ENCODE results near the gene MRGPRE. TPM values are rescaled to one million over a fixed set of nuclear protein-coding genes. Genes with fewer than 3 reads are reported as not detected.

Gene MRGPRE
- total and polyA plus RNA-seq, 8 donors: 0.16 to 0.58 (median 0.23) TPM; not detected in 1

- FAIRE-seq: no peak
- ATAC-seq: no peak
- 56 to 58% methylated on average over 15 of the region's 15 CpGs for WGBS, 2 donors
- Histone ChIP-seq H3K9me3 (no peaks in the 10 kb centered on the region), H3K4me3 (no peak overlapping the region), H3K27me3 (no peaks in the 10 kb centered on the region), H3K27ac (no peak overlapping the region), H3K36me3 (no peaks in the 10 kb centered on the region), H3K4me1 (no peaks in the 10 kb centered on the region)
- DNase-seq: peak in 1 of 6 donors; percentile 7
- intact Hi-C loops (cut with DNase I): no loop called here
- TF ChIP-seq, protein P1, sequence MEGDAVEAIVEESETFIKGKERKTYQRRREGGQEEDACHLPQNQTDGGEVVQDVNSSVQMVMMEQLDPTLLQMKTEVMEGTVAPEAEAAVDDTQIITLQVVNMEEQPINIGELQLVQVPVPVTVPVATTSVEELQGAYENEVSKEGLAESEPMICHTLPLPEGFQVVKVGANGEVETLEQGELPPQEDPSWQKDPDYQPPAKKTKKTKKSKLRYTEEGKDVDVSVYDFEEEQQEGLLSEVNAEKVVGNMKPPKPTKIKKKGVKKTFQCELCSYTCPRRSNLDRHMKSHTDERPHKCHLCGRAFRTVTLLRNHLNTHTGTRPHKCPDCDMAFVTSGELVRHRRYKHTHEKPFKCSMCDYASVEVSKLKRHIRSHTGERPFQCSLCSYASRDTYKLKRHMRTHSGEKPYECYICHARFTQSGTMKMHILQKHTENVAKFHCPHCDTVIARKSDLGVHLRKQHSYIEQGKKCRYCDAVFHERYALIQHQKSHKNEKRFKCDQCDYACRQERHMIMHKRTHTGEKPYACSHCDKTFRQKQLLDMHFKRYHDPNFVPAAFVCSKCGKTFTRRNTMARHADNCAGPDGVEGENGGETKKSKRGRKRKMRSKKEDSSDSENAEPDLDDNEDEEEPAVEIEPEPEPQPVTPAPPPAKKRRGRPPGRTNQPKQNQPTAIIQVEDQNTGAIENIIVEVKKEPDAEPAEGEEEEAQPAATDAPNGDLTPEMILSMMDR (IDR thresholded peaks at IDR 0.05): no peak
These were observed 42.9 kb downstream of the MRGPRE start for GRCh38 chr11:3189196-3189843.

- Histone ChIP-seq H3K4me1 (no peaks in the 10 kb centered on the region), H3K4me3 (no peak overlapping the region), H3K27ac (no peak overlapping the region), H3K36me3 (no peaks in the 10 kb centered on the region), H3K9me3 (no peaks in the 10 kb centered on the region), H3K27me3 (no peaks in the 10 kb centered on the region)
- no peak for FAIRE-seq
- 79 to 86% methylated on average over 17 of the region's 17 CpGs for WGBS, 2 donors
- no peak for ATAC-seq
- TF ChIP-seq, protein P1 (IDR thresholded peaks at IDR 0.05): no peak
- intact Hi-C loops (cut with DNase I): no loop called here
- no peak for DNase-seq
These were observed 43.6 kb downstream of the MRGPRE start for GRCh38 chr11:3188496-3189195.

DNA sequence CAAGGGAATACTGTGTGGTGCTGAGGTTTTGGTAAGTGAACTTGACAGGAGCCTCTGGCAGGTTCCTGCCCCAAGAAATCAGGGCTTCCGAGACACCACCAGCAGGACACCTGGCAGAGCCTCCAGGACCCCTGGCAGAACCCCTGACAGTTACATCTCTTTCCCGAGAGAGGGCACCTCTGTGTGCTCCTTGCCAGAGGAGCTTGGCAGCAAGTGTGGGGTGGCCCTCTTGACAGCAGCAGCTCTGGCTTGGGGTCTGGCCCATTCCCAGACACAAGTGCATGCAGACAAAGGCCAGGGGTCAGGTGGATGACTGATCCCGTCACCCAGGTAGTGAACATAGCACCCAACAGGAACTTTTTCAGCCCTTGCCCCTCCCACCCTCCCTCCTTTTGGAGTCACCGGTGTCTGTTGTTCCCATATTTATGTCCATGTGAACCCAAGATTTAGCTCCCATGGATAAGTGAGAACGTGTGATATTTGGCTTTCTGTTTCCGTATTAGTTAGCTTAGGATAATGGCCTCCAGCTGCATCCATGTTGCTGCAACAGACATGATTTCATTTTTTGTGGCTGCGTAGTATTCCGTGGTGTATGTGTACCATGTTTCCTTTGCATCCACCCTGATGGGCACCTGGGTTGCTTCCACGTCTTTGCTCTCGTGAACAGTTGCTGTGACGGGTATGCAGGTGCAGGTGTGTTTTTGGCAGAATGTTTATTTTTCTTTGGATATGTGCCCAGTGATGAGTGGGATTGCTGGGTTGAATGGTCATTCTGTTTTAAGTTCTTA is 45.9 kb downstream of the MRGPRE start:
- Histone ChIP-seq H3K27me3 (no peaks in the 10 kb centered on the region), H3K4me3 (no peak overlapping the region), H3K36me3 (no peaks in the 10 kb centered on the region), H3K27ac (no peak overlapping the region), H3K4me1 (no peaks in the 10 kb centered on the region), H3K9me3 (no peaks in the 10 kb centered on the region)
- ATAC-seq (no peak), DNase-seq (no peak), FAIRE-seq (no peak)
- TF ChIP-seq, protein P1 (IDR thresholded peaks at IDR 0.05): no peak
- 75 to 79% methylated on average over 11 of the region's 11 CpGs for WGBS, 2 donors
- intact Hi-C loops (cut with DNase I): no loop called here

DNA sequence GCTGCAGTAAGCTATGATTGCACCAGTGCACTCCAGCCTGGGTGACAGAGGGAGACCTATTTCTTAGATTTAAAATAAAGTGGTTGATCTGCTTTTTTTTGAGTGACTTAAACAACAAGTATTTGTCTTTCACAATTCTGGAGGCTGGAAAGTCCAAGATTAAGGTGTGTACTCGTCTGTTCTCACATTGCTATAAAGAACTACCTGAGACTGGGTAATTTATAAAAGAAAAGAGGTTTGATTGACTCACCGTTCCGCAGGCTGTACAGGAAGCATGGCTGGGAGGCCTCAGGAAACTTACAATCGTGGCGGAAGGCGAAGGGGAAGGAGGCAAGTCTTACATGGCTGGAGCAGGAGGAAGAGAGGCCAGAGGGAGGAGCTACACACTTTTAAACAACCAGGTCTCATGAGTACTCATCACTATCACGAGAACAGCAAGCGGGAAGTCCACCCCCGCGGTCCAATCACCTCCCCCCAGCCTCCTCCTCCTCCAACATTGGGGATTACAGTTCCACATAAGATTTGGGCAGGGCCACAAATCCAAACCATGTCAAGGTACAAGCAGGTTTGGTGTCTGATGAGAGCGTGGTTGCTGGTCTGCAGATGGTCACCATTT is 47.4 kb downstream of the MRGPRE start:
- TF ChIP-seq, protein P1 (IDR thresholded peaks at IDR 0.05): no peak
- H3K27me3 ChIP-seq: no peaks in the 10 kb centered on the region
- no peak for DNase-seq
- no peaks in the 10 kb centered on the region for H3K9me3 ChIP-seq
- H3K27ac ChIP-seq: no peak overlapping the region
- H3K4me3 ChIP-seq: no peak overlapping the region
- intact Hi-C loops (cut with DNase I): no loop called here
- WGBS, 2 donors: 84 to 88% methylated on average over 11 of the region's 11 CpGs
- no peaks in the 10 kb centered on the region for H3K4me1 ChIP-seq
- no peak for ATAC-seq
- FAIRE-seq: no peak
- no peaks in the 10 kb centered on the region for H3K36me3 ChIP-seq

Measured in pancreas (tissue), 10 donors.